HG03520 (cell line): Measurements from ENCODE around the gene SMIM21.

Experiments used
- ATAC-seq: cut with Tn5 transposase; IDR thresholded peaks from one replicate; pipeline ENCODE4 v1.9.1; 2021; ENCODE audit warnings: mild to moderate bottlenecking, moderate library complexity; ENCODE audit not compliant: unreplicated experiment

The SMIM21 gene

DNA sequence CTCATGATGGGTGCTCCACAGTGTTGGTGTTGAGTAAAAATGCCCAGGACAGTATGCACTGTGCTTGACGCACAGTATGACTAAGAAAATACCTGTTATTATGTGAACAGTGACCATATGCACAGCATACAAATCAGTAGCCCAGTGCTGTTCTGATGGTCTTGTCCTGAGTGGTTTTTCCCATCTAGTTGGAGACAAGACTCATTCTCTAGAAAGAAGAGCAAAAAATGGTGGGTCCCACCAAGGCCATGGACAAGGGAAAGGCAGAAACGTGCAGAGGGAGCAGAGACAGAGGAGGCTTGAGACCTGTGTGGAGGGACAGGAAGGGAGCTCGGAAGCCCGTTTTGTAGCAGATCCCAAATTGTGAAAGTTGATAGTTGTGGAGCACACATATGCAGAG, 987 bp upstream of the SMIM21 start:
- no peak for ATAC-seq

DNA sequence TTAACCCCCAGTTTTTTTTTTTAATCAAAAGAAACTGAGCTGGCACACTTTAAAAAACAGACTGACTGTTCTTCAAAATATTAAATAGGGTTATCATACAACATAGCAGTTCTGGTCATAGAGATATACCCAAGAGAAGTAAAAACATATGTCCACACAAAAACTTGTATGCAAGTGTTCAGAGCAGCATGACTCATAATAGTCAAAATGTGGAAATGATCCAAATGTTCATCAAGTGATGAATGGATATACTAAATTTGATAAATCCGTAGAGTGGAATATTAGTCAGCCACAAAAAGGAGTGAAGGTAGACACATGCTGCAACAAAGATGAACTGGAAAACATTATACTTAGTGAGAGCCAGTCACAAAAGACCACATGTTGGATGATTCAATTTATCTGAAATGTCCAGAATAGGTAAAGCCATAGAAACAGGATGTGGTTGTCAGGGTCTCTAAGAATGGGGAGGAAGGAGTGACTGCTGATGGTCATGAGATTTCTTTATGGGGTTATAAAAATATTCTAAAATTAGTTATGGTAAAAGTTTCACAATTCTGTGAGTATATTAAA, 5.1 kb downstream of the SMIM21 start:
- ATAC-seq, result no peak

DNA sequence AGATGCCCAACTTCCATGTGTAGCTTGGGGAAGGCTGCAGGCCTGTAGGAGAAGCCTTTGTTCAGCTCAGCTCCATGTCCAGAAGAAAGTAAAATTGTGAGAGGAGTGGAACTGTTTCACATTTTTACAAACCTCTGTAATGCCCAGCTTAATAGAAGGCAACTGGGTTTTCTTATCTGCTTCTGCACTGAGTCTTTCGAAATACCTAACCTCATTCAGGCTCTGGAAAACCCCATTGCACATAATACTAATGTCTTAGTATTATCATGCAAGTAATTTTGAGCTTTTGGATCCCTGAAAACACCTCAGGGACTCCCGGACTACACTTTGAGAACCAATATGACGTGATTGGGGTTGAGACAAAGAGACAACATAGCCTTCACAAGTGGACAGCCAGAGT, 5.8 kb downstream of the SMIM21 start:
- no peak for ATAC-seq

DNA sequence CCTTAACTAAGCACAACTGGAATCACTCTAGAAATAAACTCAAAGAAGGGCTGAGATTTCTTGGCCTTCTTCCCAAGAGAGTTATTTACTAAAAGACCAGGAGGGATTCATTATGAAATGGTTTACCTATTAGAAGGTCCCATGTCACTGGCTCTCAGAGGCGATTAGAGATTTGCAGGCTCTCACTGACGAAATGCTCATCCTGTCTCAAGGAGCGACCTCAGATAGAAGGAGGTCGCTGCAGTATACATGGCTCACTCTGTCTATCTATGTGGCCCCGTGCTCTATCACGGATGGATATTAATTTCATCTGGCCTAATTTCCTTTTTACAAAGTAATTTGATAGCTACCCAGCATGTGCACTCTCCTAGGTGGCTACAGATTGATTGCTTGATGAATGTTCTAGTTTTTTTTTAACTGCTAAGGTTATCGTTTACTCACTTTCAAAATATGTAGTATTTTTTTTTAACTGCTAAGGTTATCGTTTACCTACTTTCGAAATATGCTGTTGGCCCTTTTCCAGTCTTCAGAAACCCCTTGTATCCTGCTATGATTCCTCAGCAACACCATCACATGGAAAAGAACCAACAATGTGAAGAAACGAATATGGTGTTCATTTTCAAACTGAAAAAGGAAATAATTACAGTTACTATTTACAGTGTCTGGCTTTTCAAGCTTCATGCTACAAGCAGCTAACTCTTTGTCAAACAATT, 9.1 kb downstream of the SMIM21 start:
- ATAC-seq, result no peak

DNA sequence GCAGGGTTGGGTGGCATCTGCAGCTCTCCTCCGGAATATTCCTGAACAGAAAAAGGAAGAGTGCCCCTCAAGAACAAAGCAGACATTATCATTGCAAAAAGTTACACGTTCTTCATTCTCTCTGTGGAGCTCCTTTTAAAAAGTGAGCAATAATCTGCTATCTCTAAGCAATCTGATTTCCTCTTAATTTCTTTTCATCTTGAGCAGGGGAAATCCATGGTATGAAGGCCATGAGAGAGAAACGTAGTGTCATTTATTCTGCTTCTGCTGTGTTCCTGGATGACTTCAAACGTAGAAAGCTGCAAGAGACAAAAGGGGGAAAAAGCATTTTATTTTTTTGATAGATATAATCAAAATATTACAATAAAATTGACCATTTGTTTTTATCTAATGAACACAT, 16.9 kb downstream of the SMIM21 start:
- ATAC-seq, result no peak

DNA sequence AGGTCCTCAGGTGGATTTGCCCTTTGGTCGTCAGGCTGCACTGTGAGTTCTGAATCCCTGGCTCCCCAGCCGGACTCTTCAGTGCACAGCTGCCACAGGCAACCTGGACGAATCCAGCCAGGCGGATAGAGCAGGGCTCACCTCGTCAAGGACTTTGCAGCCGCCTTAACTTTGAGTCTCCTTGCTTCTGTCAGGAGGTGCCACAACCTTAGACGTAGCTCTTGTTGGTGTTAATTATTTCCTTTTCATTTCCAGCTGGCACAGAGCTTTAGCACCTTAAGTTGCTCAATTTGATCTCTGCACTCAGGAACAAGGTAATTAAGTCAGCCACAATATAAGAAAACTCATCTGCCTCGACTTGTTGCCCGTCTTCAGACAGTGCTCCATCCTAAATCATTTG, 17.7 kb downstream of the SMIM21 start:
- no peak for ATAC-seq

DNA sequence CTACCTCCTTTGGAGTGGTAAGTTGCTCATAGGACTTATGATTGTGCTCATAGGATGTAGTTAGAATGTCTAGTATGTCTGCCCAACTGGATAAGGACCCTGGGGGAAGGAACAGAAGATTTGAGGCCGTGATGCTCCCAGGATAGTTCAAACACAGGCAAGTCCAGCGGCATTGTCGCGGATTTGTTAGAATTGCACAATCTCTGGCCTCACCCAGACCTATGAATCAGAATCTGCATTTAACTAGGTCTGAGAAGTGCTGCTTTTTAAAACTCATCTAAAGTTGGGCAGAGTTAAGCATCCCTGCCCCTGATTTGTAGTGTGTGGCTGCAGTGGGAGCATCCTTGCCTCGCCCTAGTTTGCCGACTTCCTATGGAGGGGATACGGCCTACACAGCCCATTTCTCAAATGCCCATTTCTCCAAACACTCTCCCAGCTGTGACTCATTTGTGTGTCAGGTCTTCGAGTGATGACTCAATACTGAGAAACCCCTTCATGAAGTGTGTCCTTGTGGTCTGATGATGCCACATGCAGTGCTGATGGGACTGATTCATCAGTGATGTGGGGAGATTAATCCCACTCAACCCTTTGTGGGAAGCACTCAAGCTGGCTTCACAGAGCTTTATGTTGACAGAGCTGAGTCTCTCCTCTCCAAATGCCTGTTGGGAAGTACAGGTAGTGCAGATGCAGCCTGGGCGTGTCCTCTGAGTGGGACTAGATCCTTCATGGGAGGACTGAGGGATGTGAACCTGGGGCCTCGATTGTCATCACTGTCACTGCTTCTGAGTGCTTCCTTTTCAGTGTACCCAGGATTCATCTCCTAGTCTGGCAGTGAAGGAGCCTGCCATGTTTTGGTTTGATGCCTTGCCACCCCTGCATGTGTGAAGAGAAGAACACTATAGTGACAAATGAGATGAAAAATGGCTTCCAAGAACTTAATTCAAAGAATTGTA, 18.7 kb downstream of the SMIM21 start:
- no peak for ATAC-seq

DNA sequence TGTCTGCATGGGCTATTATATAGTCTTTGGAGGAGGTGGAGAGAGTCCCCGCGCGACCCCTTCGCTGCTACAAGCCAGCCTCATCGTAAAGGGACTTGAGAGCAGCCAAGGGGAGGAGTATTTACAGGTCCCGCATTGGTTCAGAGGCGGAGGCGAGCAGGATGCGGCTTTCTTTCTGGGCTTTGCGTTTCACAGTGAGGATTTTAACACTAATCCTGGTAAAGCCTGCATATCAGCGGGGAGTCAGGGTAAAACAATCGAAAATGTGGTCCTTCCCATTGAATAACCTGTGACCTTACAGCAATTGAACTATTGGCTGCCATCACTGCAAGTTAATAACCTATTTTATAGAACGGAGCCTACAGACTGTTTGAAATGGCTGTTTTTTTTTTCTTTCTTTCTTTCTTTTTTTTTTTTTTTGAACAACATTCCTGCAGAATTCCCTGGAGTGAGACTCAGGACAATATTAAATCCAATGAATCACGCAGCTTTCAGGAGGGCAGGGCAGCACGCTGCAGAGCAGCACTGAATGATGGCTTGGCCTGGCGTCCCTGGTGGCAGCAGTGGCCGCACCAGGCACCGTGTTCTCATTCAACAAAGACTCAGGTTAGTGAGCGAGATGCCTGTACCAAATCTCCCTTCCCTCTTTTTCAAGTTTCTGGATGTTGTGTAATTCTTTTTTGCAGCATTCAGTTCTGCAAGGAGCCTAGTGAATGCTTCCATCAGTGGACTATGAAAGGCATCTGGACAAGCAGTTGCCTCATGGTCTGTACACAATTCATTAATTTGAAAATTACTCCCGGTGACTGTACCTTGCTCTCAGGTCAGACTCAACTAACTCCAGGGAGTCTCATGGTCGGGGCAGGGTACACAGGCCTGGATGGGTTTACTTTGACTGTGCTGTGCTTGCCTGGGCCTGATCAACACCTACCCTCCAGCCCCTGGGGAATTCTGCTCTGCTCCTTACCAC, 19.8 kb downstream of the SMIM21 start:
- ATAC-seq, result no peak

DNA sequence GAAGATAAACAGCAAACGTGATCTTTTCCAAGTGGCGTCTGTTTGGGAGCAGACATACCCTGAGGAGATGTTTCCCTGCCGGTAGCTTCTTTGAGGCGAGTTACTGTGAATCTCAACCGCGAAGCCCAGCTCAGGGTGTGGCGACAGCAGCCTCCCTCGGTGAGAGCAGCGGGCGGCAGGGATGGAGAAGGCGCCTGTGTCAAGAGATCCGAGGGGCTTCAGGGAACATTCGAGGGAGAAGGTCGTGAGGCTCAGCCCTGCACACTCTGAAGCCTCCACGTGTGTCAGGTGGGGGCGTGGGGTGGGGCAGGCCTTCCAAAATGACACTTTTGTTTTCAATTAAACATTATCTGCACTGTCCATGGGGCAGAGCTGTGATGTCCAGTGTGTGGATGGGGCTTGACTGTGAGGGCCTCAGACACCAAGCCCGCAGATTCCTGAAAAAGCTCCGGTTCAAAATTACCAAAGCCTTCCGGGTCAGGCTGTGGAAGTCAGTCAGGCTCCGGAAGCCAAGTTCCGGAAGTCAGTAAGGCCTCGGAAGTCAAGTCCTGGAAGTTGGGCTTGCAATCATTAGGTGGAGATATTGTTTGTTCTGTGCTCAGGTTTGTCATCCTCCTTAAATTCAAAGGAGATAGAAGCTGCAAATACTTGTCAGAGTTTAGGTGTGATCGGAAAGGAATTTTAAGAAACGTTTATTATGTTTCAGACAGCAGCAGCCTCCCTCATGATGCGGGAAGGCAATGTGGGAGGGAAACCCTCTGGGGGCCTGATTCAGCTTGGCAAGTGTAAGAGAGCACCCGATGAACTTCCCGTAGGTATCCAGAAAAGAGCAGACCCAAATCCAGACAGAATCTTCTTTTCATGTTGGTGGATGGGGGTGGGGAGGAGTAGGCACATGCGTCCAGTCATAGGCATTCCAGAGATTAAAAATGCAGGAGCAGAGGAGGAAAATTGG, 20.7 kb downstream of the SMIM21 start:
- ATAC-seq, result no peak

DNA sequence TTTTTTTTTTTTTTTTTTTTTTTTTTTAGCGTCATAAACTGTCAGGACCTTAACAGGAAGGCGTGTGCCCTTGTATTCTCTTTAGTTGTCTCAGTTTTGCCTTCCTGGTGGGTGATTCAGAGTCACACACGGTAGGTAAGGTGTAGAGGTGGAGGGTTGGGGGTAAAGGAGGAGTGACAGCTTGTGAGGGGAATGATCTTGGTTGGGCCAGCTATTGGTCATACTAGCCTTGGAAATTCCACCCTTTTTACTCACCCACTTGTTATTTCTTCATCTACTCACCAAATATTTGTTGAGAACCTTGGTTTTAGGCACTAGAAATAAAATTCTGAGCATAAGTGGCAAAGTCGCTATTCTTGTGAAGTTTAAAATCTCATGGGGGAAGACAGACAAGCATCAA, 22.2 kb downstream of the SMIM21 start:
- ATAC-seq, result no peak

DNA sequence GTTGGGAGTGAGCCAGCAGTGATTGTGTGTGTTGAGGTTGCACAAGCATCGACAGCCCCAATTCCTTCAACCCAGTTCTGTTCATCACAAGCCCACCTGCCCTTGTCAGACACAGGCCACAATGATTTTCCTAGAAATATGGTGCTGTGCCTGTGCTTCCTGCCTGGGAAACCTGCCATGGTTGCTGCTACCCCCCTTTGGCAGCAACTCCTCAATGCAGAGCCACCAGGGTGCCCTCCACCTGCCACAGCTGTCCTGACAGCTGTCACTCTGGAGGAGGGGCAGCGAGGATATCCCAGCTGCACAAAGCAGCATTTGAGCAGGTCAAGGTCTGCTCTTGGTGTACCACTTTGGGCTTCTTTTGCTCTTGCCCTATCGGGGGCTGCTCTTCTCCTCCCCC, 27.1 kb downstream of the SMIM21 start:
- ATAC-seq, result no peak

DNA sequence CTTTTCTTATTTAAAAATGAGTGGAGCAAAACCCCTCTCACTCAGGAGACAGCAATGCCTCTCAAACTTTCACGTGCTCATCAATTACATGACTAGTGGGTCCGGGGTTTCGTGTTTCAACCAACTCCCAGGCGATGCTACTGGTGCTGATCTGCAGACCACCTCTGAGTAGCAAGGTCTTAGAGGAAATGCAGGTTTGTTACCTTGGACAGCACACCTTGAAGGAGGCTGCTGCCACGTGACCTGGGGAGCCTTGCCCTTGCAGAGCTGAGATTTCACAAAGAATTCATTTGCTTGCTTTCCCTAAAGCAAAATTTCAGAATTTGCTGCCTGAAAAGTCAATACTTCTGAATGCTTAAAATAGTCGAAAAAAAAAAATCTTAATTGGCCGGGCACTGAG, 32.4 kb downstream of the SMIM21 start:
- no peak for ATAC-seq

DNA sequence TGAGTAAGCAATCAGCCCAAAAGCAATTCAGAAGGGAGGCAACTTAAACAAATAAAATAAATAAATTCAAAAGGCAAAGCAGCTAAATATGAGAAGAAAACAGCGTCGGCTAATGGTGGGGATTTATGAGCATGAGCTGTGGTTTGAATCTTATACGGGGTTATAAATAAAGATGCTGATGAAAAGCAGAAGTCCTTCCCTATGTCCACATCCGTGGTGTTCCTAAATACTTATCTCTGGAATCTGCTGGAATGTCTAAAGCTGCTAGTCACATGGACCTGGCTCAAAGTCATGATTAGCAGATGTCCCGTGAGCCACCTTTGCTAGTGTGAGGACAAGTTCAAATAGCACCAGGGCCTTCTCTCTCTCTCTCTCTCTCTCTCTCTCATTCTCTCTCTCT, 33.8 kb downstream of the SMIM21 start:
- no peak for ATAC-seq

DNA sequence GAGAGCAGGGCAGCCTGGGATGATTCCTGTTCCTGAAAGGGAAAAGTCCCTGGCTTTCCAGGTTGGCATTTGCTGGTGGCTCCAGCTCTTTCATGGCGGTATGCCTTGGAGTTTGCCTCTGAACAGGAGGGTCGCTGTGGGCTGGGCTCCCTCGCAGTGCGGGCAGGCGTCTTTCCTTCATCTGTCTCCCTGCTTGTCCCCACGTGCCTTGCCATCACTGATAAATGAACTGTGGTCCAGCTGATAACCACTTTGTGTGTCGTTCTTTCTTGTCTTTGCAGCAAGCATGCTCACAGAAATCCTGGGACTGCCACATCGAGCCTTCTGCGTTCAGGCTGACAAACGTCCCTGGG, 35.3 kb downstream of the SMIM21 start:
- no peak for ATAC-seq

DNA sequence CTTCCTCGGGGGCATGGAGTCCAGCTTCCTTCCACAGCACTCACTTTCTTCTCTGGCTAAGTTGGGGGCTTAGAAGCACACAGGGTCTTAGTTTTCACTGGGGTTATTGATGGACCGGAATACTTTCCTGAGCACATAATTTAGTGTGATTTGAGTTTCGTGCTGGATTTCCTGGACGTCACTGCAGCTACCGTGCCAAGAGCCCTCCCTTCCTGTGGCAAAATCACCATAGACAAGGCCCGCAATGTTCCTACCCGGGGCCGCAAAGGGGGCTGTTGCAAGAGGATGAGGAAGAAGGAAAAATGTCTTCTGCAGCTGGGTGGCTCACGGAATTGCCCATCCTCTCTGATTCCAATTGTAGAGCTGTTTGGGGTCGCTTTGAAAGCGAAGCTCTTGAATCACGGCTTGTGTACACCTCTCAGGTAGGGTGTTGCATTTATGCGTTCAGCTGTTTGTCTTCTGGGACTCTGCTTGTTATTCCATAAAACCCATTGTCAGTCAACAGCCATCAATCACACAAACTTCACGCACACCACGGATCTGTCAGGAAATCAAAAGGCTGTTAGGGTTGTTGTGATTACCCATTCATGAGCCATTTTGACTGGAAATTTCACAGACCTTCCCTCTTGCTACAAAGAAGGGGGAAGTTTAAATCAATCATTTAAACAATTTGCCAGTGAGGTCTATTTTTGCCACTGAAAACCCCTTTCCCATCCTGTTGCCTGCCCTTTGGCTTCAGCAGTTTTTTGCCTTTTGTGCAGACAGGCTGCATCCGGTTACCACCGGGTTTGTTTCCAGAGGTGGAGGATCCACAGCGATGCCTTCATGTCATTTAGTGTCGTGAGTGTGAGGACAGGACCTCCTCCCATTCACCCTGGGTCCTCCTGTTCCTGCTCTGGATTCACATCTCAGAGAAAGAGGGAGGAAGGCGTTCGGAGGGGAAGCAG, 36.0 kb downstream of the SMIM21 start:
- no peak for ATAC-seq

DNA sequence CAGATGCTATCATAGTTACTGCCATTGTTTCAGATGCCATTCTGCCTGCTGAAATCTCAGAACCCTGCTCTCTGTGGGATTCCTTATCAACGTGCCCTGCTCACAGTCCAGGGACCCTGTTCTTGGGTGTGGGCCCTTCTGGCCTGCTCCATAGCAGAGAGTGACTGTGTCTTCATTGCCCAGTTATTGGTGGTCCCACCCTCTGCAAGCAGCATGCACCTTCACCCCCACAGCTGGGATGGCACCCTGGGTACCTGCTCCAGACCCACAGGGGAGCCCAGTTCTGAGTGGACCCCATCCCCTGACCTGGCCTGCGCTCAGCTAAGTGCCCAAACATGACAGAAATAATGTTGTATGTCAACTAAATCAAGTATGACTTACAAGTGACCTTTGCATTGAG, 36.6 kb downstream of the SMIM21 start:
- no peak for ATAC-seq

DNA sequence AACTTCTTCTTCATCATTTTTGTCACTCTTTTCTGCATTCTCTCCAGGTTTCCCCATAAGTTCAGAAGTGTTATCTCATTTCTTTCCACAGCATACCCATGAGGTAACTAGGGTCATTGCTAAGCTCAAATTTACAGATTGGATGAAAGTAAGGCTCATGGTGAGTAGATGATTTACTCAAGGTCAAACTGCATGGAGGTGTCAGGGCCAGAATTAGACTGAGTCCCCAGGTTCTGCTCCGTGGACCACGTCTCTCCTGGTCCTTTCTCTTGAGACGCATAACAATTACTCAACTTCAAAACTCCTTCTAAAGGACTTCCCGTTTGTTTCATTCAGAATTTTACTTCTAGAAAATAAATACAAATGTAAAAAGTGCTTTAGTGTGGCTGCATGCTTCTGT, 43.4 kb downstream of the SMIM21 start:
- ATAC-seq, result no peak
